K562 (cell line): Measurements from ENCODE around the gene KCTD12. TPM values are rescaled to one million over a fixed set of nuclear protein-coding genes. Genes with fewer than 3 reads are reported as not detected.

Experiments
- EGR1 ChIP-seq: fragments of 450-650 bp; conservative IDR thresholded peaks from 2 replicates; pipeline ENCODE4 v1.6.1; 2017; ENCODE audit warnings: mild to moderate bottlenecking
- GATAD2A ChIP-seq: fragments of 450-650 bp; IDR thresholded peaks from 2 replicates; pipeline ENCODE4 v1.6.1; 2017
- GTF2E2 ChIP-seq: fragments of 200-800 bp; sonication (Bioruptor generic); IDR thresholded peaks from 2 replicates; pipeline ENCODE4 v1.6.1; 2016; ENCODE audit warnings: missing genetic modification characterization, missing compliant biosample characterization
- KDM2B ChIP-seq: fragments of 250-450 bp; sonication (Bioruptor Pico); IDR thresholded peaks from 2 replicates; pipeline ENCODE4 v1.8.0; 2021; ENCODE audit warnings: mild to moderate bottlenecking, moderate library complexity
- PHB2 ChIP-seq: fragments of 450-650 bp; IDR thresholded peaks from 2 replicates; pipeline ENCODE4 v1.6.1; 2017; ENCODE audit warnings: low read depth
- POLR3G ChIP-seq: IDR thresholded peaks from 2 replicates; pipeline ENCODE4 v1.6.1; 2011; ENCODE audit not compliant: insufficient read length, insufficient replicate concordance; ENCODE audit errors: extremely low read depth
- TCFL5 ChIP-seq: fragments of 250-450 bp; sonication (Bioruptor Pico); conservative IDR thresholded peaks from 2 replicates; pipeline ENCODE4 v1.6.1; 2021; ENCODE audit warnings: mild to moderate bottlenecking, moderate library complexity, matching md5 sums
- ZNF561 ChIP-seq: fragments of 450-650 bp; formaldehyde crosslinking; conservative IDR thresholded peaks from 2 replicates; pipeline ENCODE4 v1.4.0; 2020; ENCODE audit warnings: mild to moderate bottlenecking, moderate library complexity
- ZNF586 ChIP-seq: fragments of 450-650 bp; formaldehyde crosslinking; conservative IDR thresholded peaks from 2 replicates; pipeline ENCODE4 v1.4.0; 2020; ENCODE audit warnings: mild to moderate bottlenecking, moderate library complexity
- polyA plus RNA-seq, 8 experiments: library from polyadenylated mRNA; depleted of rRNA in 4 of 8; stranded (reverse) in 5 of 8; unstranded in 3 of 8; fragments of >200 nt; fragmentation: Nextera tagmentation in 2 of 8; fragmentation: Illumina TruSeq in 1 of 8; extraction: Ambion mirVana in 2 of 8; extraction: Trizol in 1 of 8; gene quantifications; 2 replicates each; pipeline versions ENCODE4 v1.2.1 to v1.2.3, GENCODE V29; 2011 to 2014; ENCODE audit warnings: inconsistent platforms in 1 of 8, missing spikeins in 1 of 8
- total RNA-seq, 7 experiments: library from RNA; depleted of rRNA in 6 of 7; stranded (reverse); fragments of >200 nt in 6 of 7; fragmentation: Illumina TruSeq in 2 of 7; extraction: Trizol in 2 of 7; gene quantifications; 2 replicates each; pipeline versions ENCODE4 v1.2.1 to v1.2.3, GENCODE V29; 2011 to 2021; ENCODE audit warnings: low replicate concordance in 1 of 7
- TF ChIP-seq, protein P1 (sequence below): sonication (generic); formaldehyde crosslinking; IDR thresholded peaks from 2 replicates; pipeline ENCODE4 v1.8.0; 2023; ENCODE audit warnings: missing genetic modification reagents, mild to moderate bottlenecking, borderline replicate concordance
- TF ChIP-seq, protein P2 (sequence below): fragments of 200-400 bp; formaldehyde crosslinking; IDR thresholded peaks from 2 replicates; pipeline ENCODE4 v1.6.1; 2017; ENCODE audit warnings: mild to moderate bottlenecking, low read depth, low read length, moderate library complexity
- TF ChIP-seq, protein P3 (sequence below): fragments of 450-650 bp; formaldehyde crosslinking; IDR thresholded peaks from 2 replicates; pipeline ENCODE4 v1.4.0; 2020; ENCODE audit warnings: mild to moderate bottlenecking, moderate library complexity
- TF ChIP-seq, protein P4 (sequence below): fragments of 250-450 bp; sonication (Bioruptor Pico); IDR thresholded peaks from 2 replicates; pipeline ENCODE4 v1.8.0; 2021; ENCODE audit warnings: moderate library complexity, mild to moderate bottlenecking, inconsistent platforms

The KCTD12 gene
- total and polyA plus RNA-seq, 9 of the 15 experiments (the other 6 are each of a cell fraction or from before 2014, with no cell fraction given) = 0.14 to 0.93 (median 0.32) TPM

DNA sequence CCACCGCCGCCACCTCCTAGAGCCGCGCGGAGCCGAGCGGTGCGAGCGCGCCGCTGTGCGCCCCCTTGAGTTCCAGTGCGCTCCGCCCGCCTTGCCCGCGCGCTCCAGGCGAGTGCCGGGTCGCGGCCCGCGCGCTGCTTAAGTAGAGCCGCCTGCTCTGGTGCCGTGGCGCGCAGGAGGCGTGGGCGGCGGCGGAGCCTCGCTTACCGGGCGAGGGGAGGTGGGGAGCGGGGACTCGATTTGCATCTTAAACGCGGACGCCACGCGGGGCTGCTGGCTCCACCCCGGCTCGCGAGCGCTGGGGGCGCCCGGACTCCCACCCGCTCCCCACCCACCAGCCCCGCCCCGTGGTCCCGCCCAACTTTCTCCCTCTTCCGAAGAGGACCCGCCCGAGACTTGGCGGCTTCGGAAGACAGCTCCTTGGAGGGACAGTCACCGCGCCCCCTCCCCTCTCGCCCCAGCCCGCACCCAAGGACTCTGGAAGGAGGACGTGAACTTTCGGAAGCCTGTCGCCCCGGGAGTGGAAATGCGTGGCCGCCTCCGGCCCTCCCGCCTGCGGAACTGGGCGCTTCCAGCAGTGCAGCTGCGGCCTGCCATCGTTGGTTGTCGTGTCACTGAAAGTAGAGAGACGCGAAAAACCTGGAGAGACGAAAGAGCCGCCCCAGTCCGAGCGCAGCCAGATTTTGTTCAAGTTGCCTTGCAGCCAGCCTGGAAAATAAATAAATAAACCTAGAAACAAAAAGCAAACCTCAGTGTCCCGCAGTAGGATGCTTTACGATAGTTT lies at the start of gene KCTD12 (continued):
- TF ChIP-seq, protein P1, sequence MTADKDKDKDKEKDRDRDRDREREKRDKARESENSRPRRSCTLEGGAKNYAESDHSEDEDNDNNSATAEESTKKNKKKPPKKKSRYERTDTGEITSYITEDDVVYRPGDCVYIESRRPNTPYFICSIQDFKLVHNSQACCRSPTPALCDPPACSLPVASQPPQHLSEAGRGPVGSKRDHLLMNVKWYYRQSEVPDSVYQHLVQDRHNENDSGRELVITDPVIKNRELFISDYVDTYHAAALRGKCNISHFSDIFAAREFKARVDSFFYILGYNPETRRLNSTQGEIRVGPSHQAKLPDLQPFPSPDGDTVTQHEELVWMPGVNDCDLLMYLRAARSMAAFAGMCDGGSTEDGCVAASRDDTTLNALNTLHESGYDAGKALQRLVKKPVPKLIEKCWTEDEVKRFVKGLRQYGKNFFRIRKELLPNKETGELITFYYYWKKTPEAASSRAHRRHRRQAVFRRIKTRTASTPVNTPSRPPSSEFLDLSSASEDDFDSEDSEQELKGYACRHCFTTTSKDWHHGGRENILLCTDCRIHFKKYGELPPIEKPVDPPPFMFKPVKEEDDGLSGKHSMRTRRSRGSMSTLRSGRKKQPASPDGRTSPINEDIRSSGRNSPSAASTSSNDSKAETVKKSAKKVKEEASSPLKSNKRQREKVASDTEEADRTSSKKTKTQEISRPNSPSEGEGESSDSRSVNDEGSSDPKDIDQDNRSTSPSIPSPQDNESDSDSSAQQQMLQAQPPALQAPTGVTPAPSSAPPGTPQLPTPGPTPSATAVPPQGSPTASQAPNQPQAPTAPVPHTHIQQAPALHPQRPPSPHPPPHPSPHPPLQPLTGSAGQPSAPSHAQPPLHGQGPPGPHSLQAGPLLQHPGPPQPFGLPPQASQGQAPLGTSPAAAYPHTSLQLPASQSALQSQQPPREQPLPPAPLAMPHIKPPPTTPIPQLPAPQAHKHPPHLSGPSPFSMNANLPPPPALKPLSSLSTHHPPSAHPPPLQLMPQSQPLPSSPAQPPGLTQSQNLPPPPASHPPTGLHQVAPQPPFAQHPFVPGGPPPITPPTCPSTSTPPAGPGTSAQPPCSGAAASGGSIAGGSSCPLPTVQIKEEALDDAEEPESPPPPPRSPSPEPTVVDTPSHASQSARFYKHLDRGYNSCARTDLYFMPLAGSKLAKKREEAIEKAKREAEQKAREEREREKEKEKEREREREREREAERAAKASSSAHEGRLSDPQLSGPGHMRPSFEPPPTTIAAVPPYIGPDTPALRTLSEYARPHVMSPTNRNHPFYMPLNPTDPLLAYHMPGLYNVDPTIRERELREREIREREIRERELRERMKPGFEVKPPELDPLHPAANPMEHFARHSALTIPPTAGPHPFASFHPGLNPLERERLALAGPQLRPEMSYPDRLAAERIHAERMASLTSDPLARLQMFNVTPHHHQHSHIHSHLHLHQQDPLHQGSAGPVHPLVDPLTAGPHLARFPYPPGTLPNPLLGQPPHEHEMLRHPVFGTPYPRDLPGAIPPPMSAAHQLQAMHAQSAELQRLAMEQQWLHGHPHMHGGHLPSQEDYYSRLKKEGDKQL = no peak
- no peak for TF ChIP-seq GATAD2A
- TF ChIP-seq, protein P2, sequence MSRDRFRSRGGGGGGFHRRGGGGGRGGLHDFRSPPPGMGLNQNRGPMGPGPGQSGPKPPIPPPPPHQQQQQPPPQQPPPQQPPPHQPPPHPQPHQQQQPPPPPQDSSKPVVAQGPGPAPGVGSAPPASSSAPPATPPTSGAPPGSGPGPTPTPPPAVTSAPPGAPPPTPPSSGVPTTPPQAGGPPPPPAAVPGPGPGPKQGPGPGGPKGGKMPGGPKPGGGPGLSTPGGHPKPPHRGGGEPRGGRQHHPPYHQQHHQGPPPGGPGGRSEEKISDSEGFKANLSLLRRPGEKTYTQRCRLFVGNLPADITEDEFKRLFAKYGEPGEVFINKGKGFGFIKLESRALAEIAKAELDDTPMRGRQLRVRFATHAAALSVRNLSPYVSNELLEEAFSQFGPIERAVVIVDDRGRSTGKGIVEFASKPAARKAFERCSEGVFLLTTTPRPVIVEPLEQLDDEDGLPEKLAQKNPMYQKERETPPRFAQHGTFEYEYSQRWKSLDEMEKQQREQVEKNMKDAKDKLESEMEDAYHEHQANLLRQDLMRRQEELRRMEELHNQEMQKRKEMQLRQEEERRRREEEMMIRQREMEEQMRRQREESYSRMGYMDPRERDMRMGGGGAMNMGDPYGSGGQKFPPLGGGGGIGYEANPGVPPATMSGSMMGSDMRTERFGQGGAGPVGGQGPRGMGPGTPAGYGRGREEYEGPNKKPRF = no peak
- no peak for TF ChIP-seq TCFL5 (CRISPR knock-in tag)
- no peak for TF ChIP-seq ZNF586 (CRISPR knock-in tag)
- TF ChIP-seq, protein P3, sequence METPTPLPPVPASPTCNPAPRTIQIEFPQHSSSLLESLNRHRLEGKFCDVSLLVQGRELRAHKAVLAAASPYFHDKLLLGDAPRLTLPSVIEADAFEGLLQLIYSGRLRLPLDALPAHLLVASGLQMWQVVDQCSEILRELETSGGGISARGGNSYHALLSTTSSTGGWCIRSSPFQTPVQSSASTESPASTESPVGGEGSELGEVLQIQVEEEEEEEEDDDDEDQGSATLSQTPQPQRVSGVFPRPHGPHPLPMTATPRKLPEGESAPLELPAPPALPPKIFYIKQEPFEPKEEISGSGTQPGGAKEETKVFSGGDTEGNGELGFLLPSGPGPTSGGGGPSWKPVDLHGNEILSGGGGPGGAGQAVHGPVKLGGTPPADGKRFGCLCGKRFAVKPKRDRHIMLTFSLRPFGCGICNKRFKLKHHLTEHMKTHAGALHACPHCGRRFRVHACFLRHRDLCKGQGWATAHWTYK (CRISPR knock-in tag) = no peak
- no peak for TF ChIP-seq PHB2
- TF ChIP-seq EGR1 = peak; percentile 62
- no peak for TF ChIP-seq GTF2E2
- TF ChIP-seq POLR3G = no peak
- no peak for TF ChIP-seq KDM2B (CRISPR knock-in tag)
- no peak for TF ChIP-seq ZNF561 (CRISPR knock-in tag)
- TF ChIP-seq, protein P4, sequence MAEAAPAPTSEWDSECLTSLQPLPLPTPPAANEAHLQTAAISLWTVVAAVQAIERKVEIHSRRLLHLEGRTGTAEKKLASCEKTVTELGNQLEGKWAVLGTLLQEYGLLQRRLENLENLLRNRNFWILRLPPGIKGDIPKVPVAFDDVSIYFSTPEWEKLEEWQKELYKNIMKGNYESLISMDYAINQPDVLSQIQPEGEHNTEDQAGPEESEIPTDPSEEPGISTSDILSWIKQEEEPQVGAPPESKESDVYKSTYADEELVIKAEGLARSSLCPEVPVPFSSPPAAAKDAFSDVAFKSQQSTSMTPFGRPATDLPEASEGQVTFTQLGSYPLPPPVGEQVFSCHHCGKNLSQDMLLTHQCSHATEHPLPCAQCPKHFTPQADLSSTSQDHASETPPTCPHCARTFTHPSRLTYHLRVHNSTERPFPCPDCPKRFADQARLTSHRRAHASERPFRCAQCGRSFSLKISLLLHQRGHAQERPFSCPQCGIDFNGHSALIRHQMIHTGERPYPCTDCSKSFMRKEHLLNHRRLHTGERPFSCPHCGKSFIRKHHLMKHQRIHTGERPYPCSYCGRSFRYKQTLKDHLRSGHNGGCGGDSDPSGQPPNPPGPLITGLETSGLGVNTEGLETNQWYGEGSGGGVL = no peak
